Smooth muscle cell (in vitro differentiated cells): ENCODE measurements around the gene CDH15. TPM values are rescaled to one million over a fixed set of nuclear protein-coding genes. Genes with fewer than 3 reads are reported as not detected.
A peak's percentile ranks its signal among the peaks of the same experiment; 100 is the strongest.

Experiments
- DNase-seq: peaks from one replicate; lab custom pipeline; 2025; ENCODE audit not compliant: unreplicated experiment; lab: John Stamatoyannopoulos, UW
- H2AFZ ChIP-seq: fragments of 200-600 bp; sonication (generic); 2 replicates; pipeline ENCODE4 v1.6.0; 2016; ENCODE audit warnings: antibody characterized with exemption, low read depth, mild to moderate bottlenecking
- H3F3A ChIP-seq: fragments of 200-600 bp; sonication (generic); 2 replicates; pipeline ENCODE4 v1.6.0; 2017; ENCODE audit warnings: antibody characterized with exemption, low read depth
- H3K27ac ChIP-seq: fragments of 200-600 bp; sonication (generic); 2 replicates; pipeline ENCODE4 v1.5.1; 2016; ENCODE audit warnings: low read depth, mild to moderate bottlenecking
- H3K27me3 ChIP-seq: fragments of 200-600 bp; sonication (generic); 2 replicates; pipeline ENCODE4 v1.6.1; 2016; ENCODE audit warnings: low read depth, mild to moderate bottlenecking
- H3K36me3 ChIP-seq: fragments of 200-600 bp; sonication (generic); 2 replicates; pipeline ENCODE4 v1.5.1; 2016; ENCODE audit warnings: low read depth
- H3K4me1 ChIP-seq: fragments of 200-600 bp; sonication (generic); 2 replicates; pipeline ENCODE4 v1.5.1; 2016; ENCODE audit warnings: low read depth
- H3K4me2 ChIP-seq: fragments of 200-600 bp; sonication (generic); 2 replicates; pipeline ENCODE4 v1.6.0; 2016; ENCODE audit warnings: mild to moderate bottlenecking
- H3K4me3 ChIP-seq: fragments of 200-600 bp; sonication (generic); 2 replicates; pipeline ENCODE4 v1.5.1; 2016; ENCODE audit warnings: mild to moderate bottlenecking
- H3K79me2 ChIP-seq: fragments of 200-600 bp; sonication (generic); 2 replicates; pipeline ENCODE4 v1.6.0; 2016; ENCODE audit warnings: low read depth, mild to moderate bottlenecking
- H3K9ac ChIP-seq: fragments of 200-600 bp; sonication (generic); 2 replicates; pipeline ENCODE4 v1.6.0; 2016; ENCODE audit warnings: low read depth
- H3K9me3 ChIP-seq: fragments of 200-600 bp; sonication (generic); replicated peaks from 2 replicates; pipeline ENCODE4 v1.5.1; 2016; ENCODE audit warnings: low read depth
- H4K20me1 ChIP-seq: fragments of 200-600 bp; sonication (generic); 2 replicates; pipeline ENCODE4 v1.6.0; 2016; ENCODE audit warnings: low read depth
- CTCF ChIP-seq: fragments of 200-600 bp; sonication (generic); IDR thresholded peaks from 2 replicates; pipeline ENCODE4 v1.5.1; 2017; ENCODE audit warnings: borderline replicate concordance, mild to moderate bottlenecking, antibody characterized with exemption; ENCODE audit not compliant: insufficient read depth, poor library complexity, severe bottlenecking
- WGBS: methylation state at CpG from one replicate; pipeline ENCODE4 v1.1.7; 2016; ENCODE audit warnings: low lambda C conversion rate; 5-methylcytosine and 5-hydroxymethylcytosine counted together
- polyA plus RNA-seq: library from polyadenylated mRNA; unstranded; fragments of >200 nt; fragmentation: Nextera tagmentation; extraction: Ambion mirVana; gene quantifications from 2 replicates; pipeline ENCODE4 v1.2.1, GENCODE V29; 2016
- total RNA-seq: library from RNA; depleted of rRNA; stranded (reverse); fragments of >200 nt; gene quantifications from 2 replicates; pipeline ENCODE4 v1.2.3, GENCODE V29; 2014

The CDH15 gene
- total and polyA plus RNA-seq, 2 experiments from 2014 or later, result 0.36 to 1.4 TPM

GRCh38 chr16:89217138-89217387 is 45.5 kb downstream of the CDH15 start:
- Histone ChIP-seq H3K36me3 (no peaks in the 10 kb centered on the region), H3K9ac (peak overlapping the region; percentile 98), H3K4me2 (peak overlapping the region; percentile 98), H3K9me3 (no peaks in the 10 kb centered on the region), H3F3A (no peaks in the 10 kb centered on the region), H3K27ac (peak overlapping the region; percentile 94), H4K20me1 (peaks cover 7% of the 10 kb centered on the region), H3K4me1 (peaks cover 9% of the 10 kb centered on the region), H3K27me3 (no peaks in the 10 kb centered on the region), H2AFZ (peak overlapping the region; percentile 95), H3K4me3 (peak overlapping the region; percentile 95), H3K79me2 (peaks cover 28% of the 10 kb centered on the region)
- no peak for DNase-seq
- TF ChIP-seq CTCF, result no peak
- WGBS, result 2% methylated on average over 11 of the region's 11 CpGs

- Histone ChIP-seq H3K79me2 (peaks cover 28% of the 10 kb centered on the region), H3K4me3 (peak within 1 kb of the TSS; percentile 95), H3K27me3 (no peaks in the 10 kb centered on the region), H3K9ac (peak within 1 kb of the TSS; percentile 98), H4K20me1 (peaks cover 7% of the 10 kb centered on the region), H2AFZ (peak within 1 kb of the TSS; percentile 95), H3K36me3 (no peaks in the 10 kb centered on the region), H3K9me3 (no peaks in the 10 kb centered on the region), H3F3A (no peaks in the 10 kb centered on the region), H3K4me2 (peak within 1 kb of the TSS; percentile 98), H3K4me1 (peaks cover 9% of the 10 kb centered on the region), H3K27ac (peak within 1 kb of the TSS; percentile 94)
- WGBS, result under 1% methylated on average over 81 of the region's 91 CpGs
- DNase-seq, result peak; percentile 55
- TF ChIP-seq CTCF, result no peak
These were observed 46.0 kb downstream of the CDH15 start, which contains the start of gene ZNF778 for GRCh38 chr16:89217388-89218191. TSS of gene ZNF778 (plus strand) at chr16:89217703. CDS start at chr16:89221128, 3,425 bp downstream.

GRCh38 chr16:89219365-89219764 is 47.8 kb downstream of the CDH15 start:
- Histone ChIP-seq H4K20me1 (peaks cover 7% of the 10 kb centered on the region), H3K27ac (no peak overlapping the region), H2AFZ (no peak overlapping the region), H3K79me2 (peaks cover 28% of the 10 kb centered on the region), H3K4me3 (no peak overlapping the region), H3K36me3 (no peaks in the 10 kb centered on the region), H3K27me3 (no peaks in the 10 kb centered on the region), H3K4me1 (peaks cover 9% of the 10 kb centered on the region), H3K9me3 (no peaks in the 10 kb centered on the region), H3K4me2 (no peak overlapping the region), H3K9ac (no peak overlapping the region), H3F3A (no peaks in the 10 kb centered on the region)
- WGBS, result 78% methylated on average over 5 of the region's 5 CpGs
- no peak for DNase-seq
- no peak for TF ChIP-seq CTCF

- peaks cover 15% of the 10 kb centered on the region for H3K36me3 ChIP-seq
These were observed 50.1 kb downstream of the CDH15 start for GRCh38 chr16:89221604-89222003.

More at GRCh38 chr16:89221604-89222003, 50.1 kb downstream of the CDH15 start:
- Histone ChIP-seq H3F3A (no peaks in the 10 kb centered on the region), H3K9ac (no peak overlapping the region), H3K79me2 (peaks cover 28% of the 10 kb centered on the region), H2AFZ (no peak overlapping the region), H3K4me3 (no peak overlapping the region), H4K20me1 (peaks cover 7% of the 10 kb centered on the region), H3K27me3 (no peaks in the 10 kb centered on the region), H3K4me2 (no peak overlapping the region), H3K4me1 (peaks cover 8% of the 10 kb centered on the region), H3K27ac (no peak overlapping the region), H3K9me3 (peaks cover 7% of the 10 kb centered on the region)
- DNase-seq, result no peak
- no peak for TF ChIP-seq CTCF
- 95% methylated on average over 3 of the region's 3 CpGs for WGBS
